Mononuclear cell (primary cell): ENCODE results near the gene MAP3K4. TPM values are rescaled to one million over a fixed set of nuclear protein-coding genes. Genes with fewer than 3 reads are reported as not detected.

Experiments
- H3K27me3 ChIP-seq: 2 replicates; pipeline ENCODE4 v1.6.0; 2011; ENCODE audit warnings: low read length, control low read depth; ENCODE audit not compliant: insufficient read depth
- H3K4me1 ChIP-seq: 2 replicates; pipeline ENCODE4 v1.5.1; 2011; ENCODE audit warnings: mild to moderate bottlenecking, low read length, control low read depth; ENCODE audit not compliant: insufficient read depth
- H3K4me3 ChIP-seq: 2 replicates; pipeline ENCODE4 v1.5.1; 2011; ENCODE audit warnings: mild to moderate bottlenecking, low read length, moderate library complexity
- H3K9me3 ChIP-seq: 2 replicates; pipeline ENCODE4 v1.5.1; 2011; ENCODE audit warnings: low read depth, mild to moderate bottlenecking, control low read depth, low read length
- total RNA-seq: library from RNA; depleted of rRNA; stranded (reverse); fragments of >200 nt; gene quantifications from one replicate; pipeline ENCODE4 v1.2.3, GENCODE V29; 2012

MAP3K4 gene
- total RNA-seq, 1 donor = 37.6 TPM

GRCh38 chr6:161035182-161035980, 43.8 kb downstream of the MAP3K4 start:
- H3K27me3 ChIP-seq = no peaks in the 10 kb centered on the region
- H3K4me3 ChIP-seq = no peak overlapping the region
- peaks cover 7% of the 10 kb centered on the region for H3K4me1 ChIP-seq
- no peaks in the 10 kb centered on the region for H3K9me3 ChIP-seq

GRCh38 chr6:161035981-161036263, 44.4 kb downstream of the MAP3K4 start:
- Histone ChIP-seq H3K27me3 (no peaks in the 10 kb centered on the region), H3K9me3 (no peaks in the 10 kb centered on the region), H3K4me1 (peaks cover 7% of the 10 kb centered on the region), H3K4me3 (no peak overlapping the region)

DNA sequence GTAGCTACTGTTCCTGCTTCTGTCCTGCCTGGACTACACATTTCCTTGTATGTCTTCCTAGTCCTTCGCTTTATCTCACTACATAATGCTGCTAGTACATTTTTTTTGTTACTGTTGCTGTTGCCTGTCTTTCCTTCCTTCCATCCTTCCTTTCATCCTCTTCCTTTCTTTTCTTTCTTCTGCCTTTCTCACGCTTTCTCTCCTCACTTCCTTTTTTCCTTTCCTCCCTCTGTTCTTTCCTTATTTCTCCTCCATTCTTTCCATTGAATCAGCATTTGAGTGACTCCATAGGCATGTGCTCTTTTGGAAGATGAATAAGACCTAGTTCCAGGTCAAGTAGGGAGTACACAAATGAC, 46.3 kb downstream of the MAP3K4 start:
- peaks cover 7% of the 10 kb centered on the region for H3K4me1 ChIP-seq
- no peaks in the 10 kb centered on the region for H3K9me3 ChIP-seq
- H3K27me3 ChIP-seq = no peaks in the 10 kb centered on the region
- H3K4me3 ChIP-seq = no peak overlapping the region

DNA sequence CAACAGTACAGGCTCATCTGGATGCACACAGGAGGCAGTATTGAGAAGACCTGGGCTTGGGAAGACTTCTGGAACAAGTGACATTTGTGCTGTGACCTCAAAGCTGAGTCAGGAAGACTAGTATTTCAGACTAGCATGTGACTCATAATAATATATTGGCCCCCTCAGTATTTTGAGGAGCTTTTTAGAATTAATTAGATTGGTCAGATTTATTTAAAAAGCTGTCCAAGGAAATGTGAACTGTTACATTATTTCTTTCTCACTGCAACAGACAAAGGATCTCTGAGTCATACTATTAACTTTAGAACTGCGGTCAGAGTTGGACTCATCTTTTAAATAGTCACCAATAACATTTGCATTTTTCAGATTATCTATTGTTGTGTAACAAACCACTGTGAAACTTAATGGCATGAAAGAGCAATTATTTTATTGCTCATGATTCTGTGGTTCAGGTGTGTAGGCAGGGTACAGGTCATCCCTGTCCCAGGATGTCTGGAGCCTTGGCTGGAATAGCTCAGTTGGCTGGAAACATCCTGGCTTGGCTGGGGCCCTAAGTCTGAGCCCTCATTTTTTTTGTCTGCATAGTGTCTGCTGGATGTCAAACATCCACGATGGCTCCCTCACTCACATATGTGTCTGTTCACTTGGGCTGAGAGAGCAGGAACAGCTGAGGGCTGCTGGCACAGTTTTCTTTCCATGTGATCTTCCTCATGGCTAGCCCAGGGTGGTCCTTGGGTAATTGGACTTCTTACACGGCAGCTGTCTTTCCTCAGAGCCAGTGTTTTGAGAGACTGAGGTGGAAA, 46.9 kb downstream of the MAP3K4 start:
- Histone ChIP-seq H3K4me1 (peaks cover 7% of the 10 kb centered on the region), H3K9me3 (no peaks in the 10 kb centered on the region), H3K4me3 (no peak overlapping the region), H3K27me3 (no peaks in the 10 kb centered on the region)

- Histone ChIP-seq H3K9me3 (no peaks in the 10 kb centered on the region), H3K4me1 (no peaks in the 10 kb centered on the region), H3K27me3 (no peaks in the 10 kb centered on the region), H3K4me3 (no peak overlapping the region)
These were observed 49.7 kb downstream of the MAP3K4 start for GRCh38 chr6:161041274-161041673.

- Histone ChIP-seq H3K4me1 (no peaks in the 10 kb centered on the region), H3K4me3 (no peak overlapping the region)
These were observed 52.8 kb downstream of the MAP3K4 start for GRCh38 chr6:161044335-161044734.

GRCh38 chr6:161048641-161049040, 57.1 kb downstream of the MAP3K4 start:
- Histone ChIP-seq H3K9me3 (no peaks in the 10 kb centered on the region), H3K4me1 (no peaks in the 10 kb centered on the region), H3K27me3 (no peaks in the 10 kb centered on the region), H3K4me3 (no peak overlapping the region)

More at GRCh38 chr6:161044335-161044734, 52.8 kb downstream of the MAP3K4 start:
- Histone ChIP-seq H3K27me3 (no peaks in the 10 kb centered on the region), H3K9me3 (no peaks in the 10 kb centered on the region)

GRCh38 chr6:161050134-161050765, 58.7 kb downstream of the MAP3K4 start:
- Histone ChIP-seq H3K9me3 (no peaks in the 10 kb centered on the region), H3K4me3 (no peak overlapping the region), H3K27me3 (no peaks in the 10 kb centered on the region), H3K4me1 (no peaks in the 10 kb centered on the region)

DNA sequence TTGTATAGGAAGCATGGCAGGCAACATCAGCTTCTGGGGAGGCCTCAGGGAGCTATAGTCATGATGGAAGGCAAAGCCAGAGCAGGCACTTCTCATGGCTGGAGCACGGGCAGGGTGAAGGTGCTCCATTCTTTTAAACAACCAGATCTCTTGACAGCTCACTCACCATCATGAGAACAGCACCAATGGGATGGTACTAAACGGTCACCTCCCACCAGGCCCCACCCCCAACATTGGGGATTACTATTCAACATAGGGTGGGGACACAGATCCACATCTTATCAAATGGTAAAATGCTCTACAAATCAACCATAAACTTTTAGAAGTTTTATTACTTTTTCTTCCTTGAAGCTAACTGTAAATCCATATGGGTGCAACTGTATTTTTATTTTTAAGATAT, 61.5 kb downstream of the MAP3K4 start:
- no peaks in the 10 kb centered on the region for H3K4me1 ChIP-seq
- no peaks in the 10 kb centered on the region for H3K9me3 ChIP-seq
- no peaks in the 10 kb centered on the region for H3K27me3 ChIP-seq
- H3K4me3 ChIP-seq = no peak overlapping the region

DNA sequence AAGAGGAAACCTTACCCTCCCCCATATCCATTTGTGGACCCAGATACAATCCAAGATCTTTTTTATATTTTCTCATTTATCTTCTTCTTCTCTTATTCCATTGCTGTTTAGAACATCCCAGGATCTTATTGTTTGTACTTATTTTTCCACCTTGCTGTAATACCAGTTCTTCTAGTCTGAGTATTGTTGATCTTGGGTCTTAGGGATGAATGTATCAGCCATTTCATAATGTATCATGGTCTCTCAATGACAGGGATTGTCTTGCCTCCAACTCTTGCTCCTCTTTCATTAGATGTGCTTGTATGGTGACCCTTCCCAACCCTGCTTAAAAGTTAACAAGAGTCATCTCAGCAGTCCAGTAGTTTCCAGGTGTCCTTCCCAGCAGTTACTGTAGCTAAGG, 63.3 kb downstream of the MAP3K4 start:
- Histone ChIP-seq H3K27me3 (no peaks in the 10 kb centered on the region), H3K4me1 (no peaks in the 10 kb centered on the region), H3K4me3 (no peak overlapping the region), H3K9me3 (no peaks in the 10 kb centered on the region)

DNA sequence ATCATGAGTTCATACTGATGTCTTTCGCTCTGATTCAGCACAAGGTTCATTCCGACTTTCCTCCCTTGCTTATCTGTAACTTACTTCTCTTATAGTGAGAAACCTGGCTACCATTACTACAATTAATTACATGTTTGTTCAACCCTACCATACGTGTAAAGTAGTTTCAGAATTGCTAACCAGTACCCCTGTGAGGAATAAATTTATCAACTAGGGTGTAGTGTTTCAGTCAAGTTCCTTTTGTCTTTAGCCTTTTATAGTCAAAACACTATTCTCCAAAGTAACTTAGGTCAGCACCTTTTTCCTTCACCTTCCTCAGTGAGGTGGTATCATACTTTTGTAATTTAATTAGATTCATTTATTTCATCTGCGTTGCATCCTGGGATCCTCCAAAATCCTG, 64.9 kb downstream of the MAP3K4 start:
- H3K27me3 ChIP-seq = no peaks in the 10 kb centered on the region
- no peaks in the 10 kb centered on the region for H3K4me1 ChIP-seq
- H3K4me3 ChIP-seq = no peak overlapping the region
- no peaks in the 10 kb centered on the region for H3K9me3 ChIP-seq

- Histone ChIP-seq H3K9me3 (no peaks in the 10 kb centered on the region), H3K4me3 (no peak overlapping the region), H3K4me1 (no peaks in the 10 kb centered on the region), H3K27me3 (no peaks in the 10 kb centered on the region)
These were observed 65.8 kb downstream of the MAP3K4 start for GRCh38 chr6:161057103-161058091.

GRCh38 chr6:161058741-161059140, 67.2 kb downstream of the MAP3K4 start:
- no peak overlapping the region for H3K4me3 ChIP-seq
- H3K4me1 ChIP-seq = no peaks in the 10 kb centered on the region
- no peaks in the 10 kb centered on the region for H3K9me3 ChIP-seq
- no peaks in the 10 kb centered on the region for H3K27me3 ChIP-seq

GRCh38 chr6:161061576-161061975, 70.0 kb downstream of the MAP3K4 start:
- H3K4me1 ChIP-seq = no peaks in the 10 kb centered on the region
- no peak overlapping the region for H3K4me3 ChIP-seq
- H3K9me3 ChIP-seq = no peaks in the 10 kb centered on the region
- H3K27me3 ChIP-seq = no peaks in the 10 kb centered on the region
